GM12891 (cell line): Measurements from ENCODE around the gene MTMR12.

Source experiments
- PAX5 ChIP-seq: IDR thresholded peaks from 2 replicates; pipeline ENCODE4 v1.6.1; 2011; ENCODE audit warnings: low read length, moderate library complexity, mild to moderate bottlenecking; ENCODE audit not compliant: insufficient read depth, severe bottlenecking
- POLR2AphosphoS5 ChIP-seq: IDR thresholded peaks from 2 replicates; pipeline ENCODE4 v1.6.1; 2011; ENCODE audit warnings: low read depth, low read length, control low read depth

GRCh38 chr5:32233696-32234447, 78.9 kb downstream of the MTMR12 start:
- TF ChIP-seq POLR2AphosphoS5 (no peak), PAX5 (no peak)
